ENCODE measurements around the gene SAE1. TPM values are rescaled to one million over a fixed set of nuclear protein-coding genes. Genes with fewer than 3 reads are reported as not detected.

SAE1 gene
- total and polyA plus RNA-seq, 12 donors: 11.9 to 60.2 (median 45.5) TPM

DNA sequence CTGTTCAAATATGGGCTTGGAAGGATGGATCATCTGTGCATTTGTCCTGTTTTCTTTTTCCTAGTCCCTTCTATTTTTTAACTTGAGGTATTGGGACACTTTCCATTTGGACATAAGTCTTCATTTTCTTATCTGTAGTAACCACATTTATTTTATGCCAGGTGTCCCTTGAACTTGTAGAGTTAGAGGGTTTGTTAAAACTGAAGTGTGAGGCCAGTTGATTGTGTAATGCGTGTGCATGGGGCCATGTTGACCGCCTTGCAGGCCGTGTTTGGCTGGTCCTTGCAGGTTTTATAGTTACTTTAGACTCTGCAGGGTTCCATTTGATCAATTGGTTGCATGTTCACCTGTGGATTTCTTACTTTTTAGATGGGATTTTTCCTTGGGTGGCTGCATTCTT, 21.0 kb downstream of the SAE1 start:
- 90 to 93% methylated on average over 3 of the region's 3 CpGs for WGBS, 2 donors
- Histone ChIP-seq H3K9me3 (no peaks in the 10 kb centered on the region), H3K27me3 (no peaks in the 10 kb centered on the region), H3K4me3 (no peak overlapping the region), H3K27ac (no peak overlapping the region), H3K36me3 (peaks cover 0 to 97% (median 42%) of the 10 kb centered on the region in 9 donors), H3K4me1 (peaks cover 0 to 33% (median 16%) of the 10 kb centered on the region in 9 donors)
- TF ChIP-seq, protein P1, sequence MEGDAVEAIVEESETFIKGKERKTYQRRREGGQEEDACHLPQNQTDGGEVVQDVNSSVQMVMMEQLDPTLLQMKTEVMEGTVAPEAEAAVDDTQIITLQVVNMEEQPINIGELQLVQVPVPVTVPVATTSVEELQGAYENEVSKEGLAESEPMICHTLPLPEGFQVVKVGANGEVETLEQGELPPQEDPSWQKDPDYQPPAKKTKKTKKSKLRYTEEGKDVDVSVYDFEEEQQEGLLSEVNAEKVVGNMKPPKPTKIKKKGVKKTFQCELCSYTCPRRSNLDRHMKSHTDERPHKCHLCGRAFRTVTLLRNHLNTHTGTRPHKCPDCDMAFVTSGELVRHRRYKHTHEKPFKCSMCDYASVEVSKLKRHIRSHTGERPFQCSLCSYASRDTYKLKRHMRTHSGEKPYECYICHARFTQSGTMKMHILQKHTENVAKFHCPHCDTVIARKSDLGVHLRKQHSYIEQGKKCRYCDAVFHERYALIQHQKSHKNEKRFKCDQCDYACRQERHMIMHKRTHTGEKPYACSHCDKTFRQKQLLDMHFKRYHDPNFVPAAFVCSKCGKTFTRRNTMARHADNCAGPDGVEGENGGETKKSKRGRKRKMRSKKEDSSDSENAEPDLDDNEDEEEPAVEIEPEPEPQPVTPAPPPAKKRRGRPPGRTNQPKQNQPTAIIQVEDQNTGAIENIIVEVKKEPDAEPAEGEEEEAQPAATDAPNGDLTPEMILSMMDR (IDR thresholded peaks at IDR 0.05): no peak
- DNase-seq (no peak), ATAC-seq (no peak)
- intact Hi-C loops (cut with DNase I): loop anchor here in 5 of 10 donors (2.0 to 5.0 kb wide), 3 partner anchors 56 to 96 kb away; no protein-coding TSS in a partner anchor

- intact Hi-C loops (cut with DNase I): loop anchor here in 3 of 10 donors (5.0 kb wide), 2 partner anchors 55 to 95 kb away; no protein-coding TSS in a partner anchor
- H3K4me1 ChIP-seq: peaks cover 3 to 39% (median 22%) of the 10 kb centered on the region in 9 donors
- TF ChIP-seq, protein P1 (IDR thresholded peaks at IDR 0.05): no peak
- DNase-seq (no peak), ATAC-seq (no peak)
- H3K36me3 ChIP-seq: peaks cover 0 to 95% (median 41%) of the 10 kb centered on the region in 9 donors
- H3K27ac ChIP-seq: no peak overlapping the region
- WGBS, 2 donors: 71 to 73% methylated on average over 1 of the region's 1 CpG
- no peaks in the 10 kb centered on the region for H3K27me3 ChIP-seq
- H3K9me3 ChIP-seq: no peaks in the 10 kb centered on the region
- H3K4me3 ChIP-seq: no peak overlapping the region
Measured at GRCh38 chr19:47152205-47152604, 21.6 kb downstream of the SAE1 start.

- 89 to 93% methylated on average over 2 of the region's 2 CpGs for WGBS, 2 donors
- H3K27ac ChIP-seq: no peak overlapping the region
- H3K27me3 ChIP-seq: no peaks in the 10 kb centered on the region
- H3K4me1 ChIP-seq: peaks cover 8 to 43% (median 26%) of the 10 kb centered on the region in 9 donors
- TF ChIP-seq, protein P1 (IDR thresholded peaks at IDR 0.05): no peak
- H3K9me3 ChIP-seq: no peaks in the 10 kb centered on the region
- DNase-seq (no peak), ATAC-seq (no peak)
- intact Hi-C loops (cut with DNase I): loop anchor here in 3 of 10 donors (5.0 kb wide), 2 partner anchors 55 to 95 kb away; no protein-coding TSS in a partner anchor
- peaks cover 0 to 92% (median 41%) of the 10 kb centered on the region in 9 donors for H3K36me3 ChIP-seq
- no peak overlapping the region for H3K4me3 ChIP-seq
Measured at GRCh38 chr19:47152632-47153031, 22.0 kb downstream of the SAE1 start.

DNA sequence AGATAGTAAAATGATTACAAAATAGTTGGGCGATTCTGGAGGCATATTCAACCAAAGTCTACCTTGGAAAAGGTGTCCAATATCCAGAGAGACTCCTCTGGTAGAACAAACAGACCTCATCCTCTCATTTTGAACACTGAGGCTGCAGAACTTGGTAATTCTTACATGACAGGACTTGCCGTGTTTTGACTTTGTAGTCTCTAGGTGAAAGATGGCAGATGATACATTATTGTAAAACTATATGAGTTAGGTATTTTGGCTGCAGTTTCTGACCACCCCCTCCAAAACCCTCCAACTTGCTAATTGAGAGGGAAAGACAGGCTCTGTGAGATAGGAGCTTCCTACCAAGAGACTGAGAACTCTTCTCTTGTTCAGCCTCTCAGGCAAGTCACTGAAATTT, 22.6 kb downstream of the SAE1 start:
- DNase-seq (no peak), ATAC-seq (no peak)
- intact Hi-C loops (cut with DNase I): loop anchor here in 3 of 10 donors (5.0 kb wide), 2 partner anchors 54 to 94 kb away; no protein-coding TSS in a partner anchor
- no peaks in the 10 kb centered on the region for H3K27me3 ChIP-seq
- peaks cover 13 to 49% (median 32%) of the 10 kb centered on the region in 9 donors for H3K4me1 ChIP-seq
- peaks cover 0 to 86% (median 41%) of the 10 kb centered on the region in 9 donors for H3K36me3 ChIP-seq
- 80 to 83% methylated on average over 2 of the region's 2 CpGs for WGBS, 2 donors
- H3K9me3 ChIP-seq: no peaks in the 10 kb centered on the region
- H3K4me3 ChIP-seq: no peak overlapping the region
- TF ChIP-seq, protein P1 (IDR thresholded peaks at IDR 0.05): no peak
- no peak overlapping the region for H3K27ac ChIP-seq

All from heart right ventricle (tissue), 16 donors.